GM23338 (cell line): ENCODE results near the gene BANP. TPM values are rescaled to one million over a fixed set of nuclear protein-coding genes. Genes with fewer than 3 reads are reported as not detected.

Experiments used
- ATAC-seq: fragments of 200-7000 bp; cut with Tn5 transposase; 3 replicates; pipeline ENCODE4 v1.9.1; 2020
- DNase-seq: peaks from one replicate; pipeline ENCODE4 v3.0.0-alpha.2; 2015; ENCODE audit warnings: low spot score
- H2AFZ ChIP-seq: fragments of 200-600 bp; sonication (generic); 2 replicates; pipeline ENCODE4 v1.8.0; 2016; ENCODE audit warnings: antibody characterized with exemption, mild to moderate bottlenecking, moderate library complexity
- H3F3A ChIP-seq: fragments of 200-600 bp; sonication (generic); replicated peaks from 2 replicates; pipeline ENCODE4 v1.8.0; 2017; ENCODE audit warnings: antibody characterized with exemption, mixed run types, low read depth
- H3K27ac ChIP-seq: fragments of 200-600 bp; sonication (generic); 2 replicates; pipeline ENCODE4 v1.6.1; 2016; ENCODE audit warnings: low read depth
- H3K27me3 ChIP-seq: fragments of 200-600 bp; sonication (generic); 2 replicates; pipeline ENCODE4 v1.8.0; 2016; ENCODE audit warnings: mild to moderate bottlenecking, mixed run types, moderate library complexity; ENCODE audit not compliant: insufficient read depth
- H3K36me3 ChIP-seq: fragments of 200-600 bp; sonication (generic); 2 replicates; pipeline ENCODE4 v1.8.0; 2016; ENCODE audit warnings: mild to moderate bottlenecking; ENCODE audit not compliant: insufficient read depth
- H3K4me1 ChIP-seq: fragments of 200-600 bp; sonication (generic); 2 replicates; pipeline ENCODE4 v1.8.0; 2016; ENCODE audit warnings: mild to moderate bottlenecking, moderate library complexity; ENCODE audit not compliant: insufficient read depth
- H3K4me2 ChIP-seq: fragments of 200-600 bp; sonication (generic); 2 replicates; pipeline ENCODE4 v1.7.1; 2017; ENCODE audit warnings: mixed run types
- H3K4me3 ChIP-seq: fragments of 200-600 bp; sonication (generic); 2 replicates; pipeline ENCODE4 v1.6.1; 2016; ENCODE audit warnings: mixed run types
- H3K79me2 ChIP-seq: fragments of 200-600 bp; sonication (generic); replicated peaks from 2 replicates; pipeline ENCODE4 v1.8.0; 2017; ENCODE audit warnings: mild to moderate bottlenecking; ENCODE audit not compliant: insufficient read depth
- H3K9me2 ChIP-seq: fragments of 200-600 bp; sonication (generic); 2 replicates; pipeline ENCODE4 v1.8.0; 2017; ENCODE audit not compliant: insufficient read depth
- H4K20me1 ChIP-seq: fragments of 200-600 bp; sonication (generic); replicated peaks from 2 replicates; pipeline ENCODE4 v1.8.0; 2017; ENCODE audit warnings: mild to moderate bottlenecking; ENCODE audit not compliant: insufficient read depth
- H3K27ac Mint-ChIP-seq: 2 replicates; pipeline ENCODE4 v1.8.0; 2020; ENCODE audit warnings: inconsistent platforms, mild to moderate bottlenecking, moderate library complexity, mixed read lengths
- H3K27me3 Mint-ChIP-seq: 3 replicates; pipeline ENCODE4 v1.8.0; 2022; ENCODE audit warnings: low read depth, mild to moderate bottlenecking, moderate library complexity, mixed read lengths, inconsistent platforms; ENCODE audit not compliant: insufficient read depth, poor library complexity
- H3K36me3 Mint-ChIP-seq: 3 replicates; pipeline ENCODE4 v1.8.0; 2021; ENCODE audit warnings: low read depth, mild to moderate bottlenecking, inconsistent platforms, moderate library complexity, mixed read lengths
- H3K4me1 Mint-ChIP-seq: 3 replicates; pipeline ENCODE4 v1.8.0; 2020; ENCODE audit warnings: mild to moderate bottlenecking, inconsistent platforms, mixed read lengths
- H3K4me3 Mint-ChIP-seq: 3 replicates; pipeline ENCODE4 v1.8.0; 2021; ENCODE audit warnings: moderate library complexity, mild to moderate bottlenecking, inconsistent platforms, mixed read lengths
- H3K9me3 Mint-ChIP-seq: 3 replicates; pipeline ENCODE4 v1.8.0; 2020; ENCODE audit warnings: moderate library complexity, mild to moderate bottlenecking, inconsistent platforms, mixed read lengths
- CREB1 ChIP-seq: fragments of 250-450 bp; sonication (Bioruptor Pico); IDR thresholded peaks from 2 replicates; pipeline ENCODE4 v1.5.0; 2020; ENCODE audit warnings: low read depth, mild to moderate bottlenecking, moderate library complexity
- CTCF ChIP-seq, 2 experiments: fragments of 200-600 bp in 1 of 2; sonication (generic) in 1 of 2; conservative IDR thresholded peaks; 2 replicates each; pipeline versions ENCODE4 v1.5.1 to v1.6.1; 2016 to 2017; ENCODE audit warnings: antibody characterized with exemption in 2 of 2, low read depth in 2 of 2, mild to moderate bottlenecking in 2 of 2, moderate library complexity in 1 of 2
- ETS1 ChIP-seq: IDR thresholded peaks from 2 replicates; pipeline ENCODE4 v1.6.1; 2016; ENCODE audit warnings: antibody characterized with exemption
- EZH2 ChIP-seq: fragments of 200-600 bp; sonication (generic); IDR thresholded peaks from one replicate; pipeline ENCODE4 v1.8.0; 2017; ENCODE audit warnings: antibody characterized with exemption, mild to moderate bottlenecking, low read depth; ENCODE audit not compliant: unreplicated experiment
- EZH2phosphoT487 ChIP-seq: fragments of 200-600 bp; sonication (generic); IDR thresholded peaks from one replicate; pipeline ENCODE4 v1.8.1; 2018; ENCODE audit warnings: antibody characterized with exemption; ENCODE audit not compliant: unreplicated experiment
- JUNB ChIP-seq: IDR thresholded peaks from one replicate; pipeline ENCODE4 v1.6.1; 2016; ENCODE audit warnings: antibody characterized with exemption; ENCODE audit not compliant: unreplicated experiment
- NANOG ChIP-seq: IDR thresholded peaks from 2 replicates; pipeline ENCODE4 v1.6.1; 2016; ENCODE audit warnings: antibody characterized with exemption, borderline replicate concordance
- REST ChIP-seq: IDR thresholded peaks from one replicate; pipeline ENCODE4 v1.6.1; 2018; ENCODE audit warnings: antibody characterized with exemption; ENCODE audit not compliant: unreplicated experiment
- ZNF331 ChIP-seq: fragments of 250-450 bp; sonication (Bioruptor Pico); IDR thresholded peaks from 2 replicates; pipeline ENCODE4 v1.5.0; 2020; ENCODE audit warnings: low read depth, mild to moderate bottlenecking, moderate library complexity
- polyA plus RNA-seq: library from polyadenylated mRNA; unstranded; fragments of >200 nt; fragmentation: Nextera tagmentation; extraction: Ambion mirVana; gene quantifications from 2 replicates; pipeline ENCODE4 v1.2.1, GENCODE V29; 2016
- total RNA-seq: library from RNA; depleted of rRNA; stranded (reverse); fragments of >200 nt; shearing (Covaris generic); gene quantifications from 2 replicates; pipeline ENCODE4 v1.2.3, GENCODE V29; 2014
- TF ChIP-seq, protein P1 (sequence below): fragments of 250-450 bp; sonication (Bioruptor Pico); IDR thresholded peaks from 2 replicates; pipeline ENCODE4 v1.5.0; 2020; ENCODE audit warnings: mild to moderate bottlenecking, moderate library complexity

BANP gene
- total and polyA plus RNA-seq, 2 experiments from 2014 or later, result 22.3 to 48.0 TPM

- TF ChIP-seq, protein P1, sequence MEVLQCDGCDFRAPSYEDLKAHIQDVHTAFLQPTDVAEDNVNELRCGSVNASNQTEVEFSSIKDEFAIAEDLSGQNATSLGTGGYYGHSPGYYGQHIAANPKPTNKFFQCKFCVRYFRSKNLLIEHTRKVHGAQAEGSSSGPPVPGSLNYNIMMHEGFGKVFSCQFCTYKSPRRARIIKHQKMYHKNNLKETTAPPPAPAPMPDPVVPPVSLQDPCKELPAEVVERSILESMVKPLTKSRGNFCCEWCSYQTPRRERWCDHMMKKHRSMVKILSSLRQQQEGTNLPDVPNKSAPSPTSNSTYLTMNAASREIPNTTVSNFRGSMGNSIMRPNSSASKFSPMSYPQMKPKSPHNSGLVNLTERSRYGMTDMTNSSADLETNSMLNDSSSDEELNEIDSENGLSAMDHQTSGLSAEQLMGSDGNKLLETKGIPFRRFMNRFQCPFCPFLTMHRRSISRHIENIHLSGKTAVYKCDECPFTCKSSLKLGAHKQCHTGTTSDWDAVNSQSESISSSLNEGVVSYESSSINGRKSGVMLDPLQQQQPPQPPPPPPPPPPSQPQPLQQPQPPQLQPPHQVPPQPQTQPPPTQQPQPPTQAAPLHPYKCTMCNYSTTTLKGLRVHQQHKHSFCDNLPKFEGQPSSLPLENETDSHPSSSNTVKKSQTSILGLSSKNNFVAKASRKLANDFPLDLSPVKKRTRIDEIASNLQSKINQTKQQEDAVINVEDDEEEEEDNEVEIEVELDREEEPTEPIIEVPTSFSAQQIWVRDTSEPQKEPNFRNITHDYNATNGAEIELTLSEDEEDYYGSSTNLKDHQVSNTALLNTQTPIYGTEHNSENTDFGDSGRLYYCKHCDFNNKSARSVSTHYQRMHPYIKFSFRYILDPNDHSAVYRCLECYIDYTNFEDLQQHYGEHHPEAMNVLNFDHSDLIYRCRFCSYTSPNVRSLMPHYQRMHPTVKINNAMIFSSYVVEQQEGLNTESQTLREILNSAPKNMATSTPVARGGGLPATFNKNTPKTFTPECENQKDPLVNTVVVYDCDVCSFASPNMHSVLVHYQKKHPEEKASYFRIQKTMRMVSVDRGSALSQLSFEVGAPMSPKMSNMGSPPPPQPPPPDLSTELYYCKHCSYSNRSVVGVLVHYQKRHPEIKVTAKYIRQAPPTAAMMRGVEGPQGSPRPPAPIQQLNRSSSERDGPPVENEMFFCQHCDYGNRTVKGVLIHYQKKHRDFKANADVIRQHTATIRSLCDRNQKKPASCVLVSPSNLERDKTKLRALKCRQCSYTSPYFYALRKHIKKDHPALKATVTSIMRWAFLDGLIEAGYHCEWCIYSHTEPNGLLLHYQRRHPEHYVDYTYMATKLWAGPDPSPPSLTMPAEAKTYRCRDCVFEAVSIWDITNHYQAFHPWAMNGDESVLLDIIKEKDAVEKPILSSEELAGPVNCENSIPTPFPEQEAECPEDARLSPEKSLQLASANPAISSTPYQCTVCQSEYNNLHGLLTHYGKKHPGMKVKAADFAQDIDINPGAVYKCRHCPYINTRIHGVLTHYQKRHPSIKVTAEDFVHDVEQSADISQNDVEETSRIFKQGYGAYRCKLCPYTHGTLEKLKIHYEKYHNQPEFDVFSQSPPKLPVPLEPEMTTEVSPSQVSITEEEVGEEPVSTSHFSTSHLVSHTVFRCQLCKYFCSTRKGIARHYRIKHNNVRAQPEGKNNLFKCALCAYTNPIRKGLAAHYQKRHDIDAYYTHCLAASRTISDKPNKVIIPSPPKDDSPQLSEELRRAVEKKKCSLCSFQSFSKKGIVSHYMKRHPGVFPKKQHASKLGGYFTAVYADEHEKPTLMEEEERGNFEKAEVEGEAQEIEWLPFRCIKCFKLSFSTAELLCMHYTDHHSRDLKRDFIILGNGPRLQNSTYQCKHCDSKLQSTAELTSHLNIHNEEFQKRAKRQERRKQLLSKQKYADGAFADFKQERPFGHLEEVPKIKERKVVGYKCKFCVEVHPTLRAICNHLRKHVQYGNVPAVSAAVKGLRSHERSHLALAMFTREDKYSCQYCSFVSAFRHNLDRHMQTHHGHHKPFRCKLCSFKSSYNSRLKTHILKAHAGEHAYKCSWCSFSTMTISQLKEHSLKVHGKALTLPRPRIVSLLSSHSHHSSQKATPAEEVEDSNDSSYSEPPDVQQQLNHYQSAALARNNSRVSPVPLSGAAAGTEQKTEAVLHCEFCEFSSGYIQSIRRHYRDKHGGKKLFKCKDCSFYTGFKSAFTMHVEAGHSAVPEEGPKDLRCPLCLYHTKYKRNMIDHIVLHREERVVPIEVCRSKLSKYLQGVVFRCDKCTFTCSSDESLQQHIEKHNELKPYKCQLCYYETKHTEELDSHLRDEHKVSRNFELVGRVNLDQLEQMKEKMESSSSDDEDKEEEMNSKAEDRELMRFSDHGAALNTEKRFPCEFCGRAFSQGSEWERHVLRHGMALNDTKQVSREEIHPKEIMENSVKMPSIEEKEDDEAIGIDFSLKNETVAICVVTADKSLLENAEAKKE (CRISPR knock-in tag), result no peak
Measured at GRCh38 chr16:88047462-88047861, 96.2 kb downstream of the BANP start (continued).

GRCh38 chr16:88048985-88049384 lies 97.8 kb downstream of the BANP start:
- H3K4me1 ChIP-seq, result no peaks in the 10 kb centered on the region
- Mint-ChIP-seq H3K27me3 (peaks cover 6% of the 10 kb centered on the region), H3K4me1 (no peaks in the 10 kb centered on the region), H3K36me3 (peaks cover 11% of the 10 kb centered on the region), H3K9me3 (no peaks in the 10 kb centered on the region), H3K27ac (no peak overlapping the region), H3K4me3 (no peak overlapping the region)
- H3K36me3 ChIP-seq, result no peaks in the 10 kb centered on the region
- H3K9me2 ChIP-seq, result no peaks in the 10 kb centered on the region
- H3K79me2 ChIP-seq, result no peaks in the 10 kb centered on the region
- H3F3A ChIP-seq, result no peaks in the 10 kb centered on the region
- no peak overlapping the region for H3K4me3 ChIP-seq
- H2AFZ ChIP-seq, result no peak overlapping the region
- no peaks in the 10 kb centered on the region for H4K20me1 ChIP-seq
- H3K27me3 ChIP-seq, result no peaks in the 10 kb centered on the region
- DNase-seq (no peak), ATAC-seq (no peak)
- H3K4me2 ChIP-seq, result no peak overlapping the region
- no peak overlapping the region for H3K27ac ChIP-seq
- no peak for TF ChIP-seq REST
- TF ChIP-seq NANOG, result no peak
- no peak for TF ChIP-seq JUNB
- no peak for TF ChIP-seq EZH2phosphoT487
- TF ChIP-seq ZNF331 (CRISPR knock-in tag), result no peak
- TF ChIP-seq EZH2, result no peak
- TF ChIP-seq CTCF (conservative IDR thresholded peaks at IDR 0.05; ENCODE audit: low read depth in 2 of 2), result no peak
- no peak for TF ChIP-seq ETS1
- no peak for TF ChIP-seq CREB1 (CRISPR knock-in tag)
